Measurements from ENCODE around the gene TMEM52. TPM values are rescaled to one million over a fixed set of nuclear protein-coding genes. Genes with fewer than 3 reads are reported as not detected.

The TMEM52 gene
- total and polyA plus RNA-seq, 2 of the 13 experiments (the other 11 are each of a cell fraction or from before 2014, with no cell fraction given), result 13.2 to 18.7 TPM

- TF ChIP-seq ZNF773 (CRISPR knock-in tag; IDR thresholded peaks at IDR 0.05; ENCODE audit: borderline replicate concordance) (no peak; the same call in 1 of the 2 replicates), ZNF629 (CRISPR knock-in tag; conservative IDR thresholded peaks at IDR 0.05) (no peak), PHF5A (CRISPR knock-in tag; IDR thresholded peaks at IDR 0.05; ENCODE audit: low read depth, unreplicated experiment) (peak; percentile 82), HOXA7 (CRISPR knock-in tag; IDR thresholded peaks at IDR 0.05) (no peak), ZBTB44 (CRISPR knock-in tag; IDR thresholded peaks at IDR 0.05) (0 out of 2 replicates have a peak, but pooled peaks have one; percentile 35), ZNF160 (CRISPR knock-in tag; IDR thresholded peaks at IDR 0.05) (peak; percentile 86; the same call in 1 of the 2 replicates), MZF1 (CRISPR knock-in tag; IDR thresholded peaks at IDR 0.05; ENCODE audit: borderline replicate concordance) (0 out of 2 replicates have a peak, but pooled peaks have one; percentile 77), ZNF784 (CRISPR knock-in tag; IDR thresholded peaks at IDR 0.05; ENCODE audit: borderline replicate concordance) (peak; percentile 86), EP300 (IDR thresholded peaks at IDR 0.05; ENCODE audit: low read depth in 2 of 2, low read length in 2 of 2) (peak in 1 of 2 experiments; percentile 49; a peak in 2 of 4 replicates), EP300 (CRISPR knock-in tag; IDR thresholded peaks at IDR 0.05; ENCODE audit: borderline replicate concordance) (no peak; the same call in 1 of the 2 replicates), MTF2 (CRISPR knock-in tag; IDR thresholded peaks at IDR 0.05; ENCODE audit: borderline replicate concordance) (no peak; the same call in none of the 2 replicates), ZNF335 (CRISPR knock-in tag; IDR thresholded peaks at IDR 0.05) (no peak), NR2F6 (IDR thresholded peaks at IDR 0.05) (peak; percentile 89), NR2F6 (CRISPR knock-in tag; IDR thresholded peaks at IDR 0.05) (peak; percentile 93), ARID4A (CRISPR knock-in tag; IDR thresholded peaks at IDR 0.05; ENCODE audit: borderline replicate concordance) (peak; percentile 81)
- TF ChIP-seq, protein P1, sequence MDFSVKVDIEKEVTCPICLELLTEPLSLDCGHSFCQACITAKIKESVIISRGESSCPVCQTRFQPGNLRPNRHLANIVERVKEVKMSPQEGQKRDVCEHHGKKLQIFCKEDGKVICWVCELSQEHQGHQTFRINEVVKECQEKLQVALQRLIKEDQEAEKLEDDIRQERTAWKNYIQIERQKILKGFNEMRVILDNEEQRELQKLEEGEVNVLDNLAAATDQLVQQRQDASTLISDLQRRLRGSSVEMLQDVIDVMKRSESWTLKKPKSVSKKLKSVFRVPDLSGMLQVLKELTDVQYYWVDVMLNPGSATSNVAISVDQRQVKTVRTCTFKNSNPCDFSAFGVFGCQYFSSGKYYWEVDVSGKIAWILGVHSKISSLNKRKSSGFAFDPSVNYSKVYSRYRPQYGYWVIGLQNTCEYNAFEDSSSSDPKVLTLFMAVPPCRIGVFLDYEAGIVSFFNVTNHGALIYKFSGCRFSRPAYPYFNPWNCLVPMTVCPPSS (IDR thresholded peaks at IDR 0.05), result no peak
- TF ChIP-seq, protein P2, sequence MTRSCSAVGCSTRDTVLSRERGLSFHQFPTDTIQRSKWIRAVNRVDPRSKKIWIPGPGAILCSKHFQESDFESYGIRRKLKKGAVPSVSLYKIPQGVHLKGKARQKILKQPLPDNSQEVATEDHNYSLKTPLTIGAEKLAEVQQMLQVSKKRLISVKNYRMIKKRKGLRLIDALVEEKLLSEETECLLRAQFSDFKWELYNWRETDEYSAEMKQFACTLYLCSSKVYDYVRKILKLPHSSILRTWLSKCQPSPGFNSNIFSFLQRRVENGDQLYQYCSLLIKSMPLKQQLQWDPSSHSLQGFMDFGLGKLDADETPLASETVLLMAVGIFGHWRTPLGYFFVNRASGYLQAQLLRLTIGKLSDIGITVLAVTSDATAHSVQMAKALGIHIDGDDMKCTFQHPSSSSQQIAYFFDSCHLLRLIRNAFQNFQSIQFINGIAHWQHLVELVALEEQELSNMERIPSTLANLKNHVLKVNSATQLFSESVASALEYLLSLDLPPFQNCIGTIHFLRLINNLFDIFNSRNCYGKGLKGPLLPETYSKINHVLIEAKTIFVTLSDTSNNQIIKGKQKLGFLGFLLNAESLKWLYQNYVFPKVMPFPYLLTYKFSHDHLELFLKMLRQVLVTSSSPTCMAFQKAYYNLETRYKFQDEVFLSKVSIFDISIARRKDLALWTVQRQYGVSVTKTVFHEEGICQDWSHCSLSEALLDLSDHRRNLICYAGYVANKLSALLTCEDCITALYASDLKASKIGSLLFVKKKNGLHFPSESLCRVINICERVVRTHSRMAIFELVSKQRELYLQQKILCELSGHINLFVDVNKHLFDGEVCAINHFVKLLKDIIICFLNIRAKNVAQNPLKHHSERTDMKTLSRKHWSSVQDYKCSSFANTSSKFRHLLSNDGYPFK (CRISPR knock-in tag; IDR thresholded peaks at IDR 0.05; ENCODE audit: borderline replicate concordance), result no peak; the same call in 1 of the 2 replicates
Measured at GRCh38 chr1:1942753-1943656, 23.9 kb upstream of the TMEM52 start (continued).
